DOHH2 (cell line): ENCODE results near the gene BHLHE40.

Experiments
- H3F3A ChIP-seq: fragments of 200-600 bp; sonication (generic), shearing (Covaris generic); 2 replicates; pipeline ENCODE4 v1.6.0; 2016; ENCODE audit warnings: antibody characterized with exemption, mild to moderate bottlenecking; ENCODE audit not compliant: control insufficient read depth, insufficient read depth
- H3K27ac ChIP-seq: fragments of 200-600 bp; sonication (generic); 2 replicates; pipeline ENCODE4 v1.5.1; 2014; ENCODE audit warnings: low read depth, mild to moderate bottlenecking, low read length, moderate library complexity
- H3K27me3 ChIP-seq: fragments of 200-600 bp; sonication (generic); 2 replicates; pipeline ENCODE4 v1.6.1; 2014; ENCODE audit warnings: mild to moderate bottlenecking, low read length, mixed read lengths; ENCODE audit not compliant: control insufficient read depth
- H3K36me3 ChIP-seq: fragments of 200-600 bp; sonication (generic); 2 replicates; pipeline ENCODE4 v1.6.1; 2014; ENCODE audit warnings: mild to moderate bottlenecking, low read length, moderate library complexity, mixed read lengths; ENCODE audit not compliant: control insufficient read depth
- H3K4me1 ChIP-seq: fragments of 200-600 bp; sonication (generic); 2 replicates; pipeline ENCODE4 v1.6.1; 2014; ENCODE audit warnings: mild to moderate bottlenecking, low read length, mixed read lengths; ENCODE audit not compliant: control insufficient read depth
- H3K4me2 ChIP-seq: fragments of 200-600 bp; sonication (generic); 2 replicates; pipeline ENCODE4 v1.6.0; 2014; ENCODE audit warnings: mild to moderate bottlenecking, low read length, moderate library complexity
- H3K4me3 ChIP-seq: fragments of 200-600 bp; sonication (generic); 2 replicates; pipeline ENCODE4 v1.5.1; 2014; ENCODE audit warnings: mild to moderate bottlenecking, low read length, mixed read lengths
- H3K79me2 ChIP-seq: fragments of 200-600 bp; sonication (generic); 2 replicates; pipeline ENCODE4 v1.6.1; 2014; ENCODE audit warnings: mild to moderate bottlenecking, low read length, mixed read lengths; ENCODE audit not compliant: control insufficient read depth
- H3K9me2 ChIP-seq: fragments of 200-600 bp; sonication (generic); replicated peaks from 2 replicates; pipeline ENCODE4 v1.6.1; 2014; ENCODE audit warnings: mild to moderate bottlenecking, low read length, mixed read lengths; ENCODE audit not compliant: control insufficient read depth
- H3K9me3 ChIP-seq: fragments of 200-600 bp; sonication (generic); 2 replicates; pipeline ENCODE4 v1.6.1; 2014; ENCODE audit warnings: antibody characterized with exemption, low read length, mixed read lengths; ENCODE audit not compliant: control insufficient read depth, insufficient read depth
- H4K20me1 ChIP-seq: fragments of 200-600 bp; sonication (generic); 2 replicates; pipeline ENCODE4 v1.6.0; 2014; ENCODE audit warnings: low read depth, mild to moderate bottlenecking, antibody characterized with exemption, low read length, moderate library complexity; ENCODE audit not compliant: control insufficient read depth, insufficient read depth
- EZH2phosphoT487 ChIP-seq: fragments of 200-600 bp; sonication (generic); IDR thresholded peaks from 2 replicates; pipeline ENCODE4 v1.6.1; 2017; ENCODE audit warnings: borderline replicate concordance, mild to moderate bottlenecking, antibody characterized with exemption, low read length, moderate library complexity, mixed read lengths
- TF ChIP-seq, protein P1 (sequence below): fragments of 200-600 bp; sonication (generic); IDR thresholded peaks from one replicate; pipeline ENCODE4 v1.5.1; 2014; ENCODE audit warnings: antibody characterized with exemption, mild to moderate bottlenecking, low read depth, low read length; ENCODE audit not compliant: poor library complexity, severe bottlenecking

Gene BHLHE40

DNA sequence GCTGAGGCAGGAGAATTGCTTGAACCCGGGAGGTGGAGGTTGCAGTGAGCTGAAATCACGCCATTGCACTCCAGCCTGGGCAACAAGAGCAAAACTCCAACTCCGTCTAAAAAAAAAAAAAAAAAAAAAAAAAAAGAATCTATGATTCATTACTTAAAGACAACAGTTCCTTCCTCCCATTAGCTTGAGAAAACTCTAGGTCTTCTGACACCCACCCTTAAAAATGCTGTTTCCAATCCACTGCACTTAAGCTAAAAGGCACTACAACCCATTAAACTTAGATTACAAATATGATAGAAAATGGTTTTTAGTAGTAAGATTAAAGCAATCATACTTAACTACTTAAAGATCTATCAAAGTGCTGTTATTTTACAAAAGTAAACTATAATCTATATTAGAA lies 40.0 kb upstream of the BHLHE40 start:
- Histone ChIP-seq H3K27ac (no peak overlapping the region), H3K9me2 (no peaks in the 10 kb centered on the region), H3K4me3 (no peak overlapping the region), H4K20me1 (no peaks in the 10 kb centered on the region), H3K9me3 (no peaks in the 10 kb centered on the region), H3K27me3 (peaks cover 3% of the 10 kb centered on the region; the same call in 1 of the 2 replicates), H3F3A (no peaks in the 10 kb centered on the region), H3K4me1 (no peaks in the 10 kb centered on the region), H3K4me2 (no peak overlapping the region), H3K79me2 (no peaks in the 10 kb centered on the region), H3K36me3 (no peaks in the 10 kb centered on the region)
- TF ChIP-seq, protein P1, sequence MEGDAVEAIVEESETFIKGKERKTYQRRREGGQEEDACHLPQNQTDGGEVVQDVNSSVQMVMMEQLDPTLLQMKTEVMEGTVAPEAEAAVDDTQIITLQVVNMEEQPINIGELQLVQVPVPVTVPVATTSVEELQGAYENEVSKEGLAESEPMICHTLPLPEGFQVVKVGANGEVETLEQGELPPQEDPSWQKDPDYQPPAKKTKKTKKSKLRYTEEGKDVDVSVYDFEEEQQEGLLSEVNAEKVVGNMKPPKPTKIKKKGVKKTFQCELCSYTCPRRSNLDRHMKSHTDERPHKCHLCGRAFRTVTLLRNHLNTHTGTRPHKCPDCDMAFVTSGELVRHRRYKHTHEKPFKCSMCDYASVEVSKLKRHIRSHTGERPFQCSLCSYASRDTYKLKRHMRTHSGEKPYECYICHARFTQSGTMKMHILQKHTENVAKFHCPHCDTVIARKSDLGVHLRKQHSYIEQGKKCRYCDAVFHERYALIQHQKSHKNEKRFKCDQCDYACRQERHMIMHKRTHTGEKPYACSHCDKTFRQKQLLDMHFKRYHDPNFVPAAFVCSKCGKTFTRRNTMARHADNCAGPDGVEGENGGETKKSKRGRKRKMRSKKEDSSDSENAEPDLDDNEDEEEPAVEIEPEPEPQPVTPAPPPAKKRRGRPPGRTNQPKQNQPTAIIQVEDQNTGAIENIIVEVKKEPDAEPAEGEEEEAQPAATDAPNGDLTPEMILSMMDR: no peak
- TF ChIP-seq EZH2phosphoT487: no peak

DNA sequence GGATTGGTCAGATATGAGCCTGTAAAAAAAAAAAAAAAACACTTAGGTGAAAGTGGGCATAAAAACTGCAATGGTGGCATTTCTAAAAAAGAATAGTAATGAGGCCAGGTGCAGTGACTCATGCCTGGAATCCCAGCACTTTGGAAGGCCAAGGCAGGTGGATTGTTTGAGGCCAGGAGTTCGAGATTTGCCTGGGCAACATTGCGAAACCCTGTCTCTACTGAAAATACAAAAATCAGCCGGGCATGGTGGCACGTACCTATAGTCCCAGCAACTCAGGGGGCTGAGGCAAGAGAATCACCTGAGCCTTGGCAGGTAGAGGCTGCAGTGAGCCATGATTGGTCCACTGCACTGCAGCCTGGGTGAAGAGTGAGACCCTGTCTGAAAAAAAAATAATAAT lies 38.3 kb upstream of the BHLHE40 start:
- H3K4me3 ChIP-seq: no peak overlapping the region
- no peaks in the 10 kb centered on the region for H3K9me3 ChIP-seq
- no peaks in the 10 kb centered on the region for H3F3A ChIP-seq
- H3K4me1 ChIP-seq: no peaks in the 10 kb centered on the region
- TF ChIP-seq EZH2phosphoT487: no peak
- TF ChIP-seq, protein P1: no peak
- H3K27me3 ChIP-seq: peaks cover 3% of the 10 kb centered on the region; the same call in 1 of the 2 replicates
- no peaks in the 10 kb centered on the region for H3K36me3 ChIP-seq
- H3K79me2 ChIP-seq: no peaks in the 10 kb centered on the region
- no peak overlapping the region for H3K27ac ChIP-seq
- H4K20me1 ChIP-seq: no peaks in the 10 kb centered on the region
- no peak overlapping the region for H3K4me2 ChIP-seq
- H3K9me2 ChIP-seq: no peaks in the 10 kb centered on the region

DNA sequence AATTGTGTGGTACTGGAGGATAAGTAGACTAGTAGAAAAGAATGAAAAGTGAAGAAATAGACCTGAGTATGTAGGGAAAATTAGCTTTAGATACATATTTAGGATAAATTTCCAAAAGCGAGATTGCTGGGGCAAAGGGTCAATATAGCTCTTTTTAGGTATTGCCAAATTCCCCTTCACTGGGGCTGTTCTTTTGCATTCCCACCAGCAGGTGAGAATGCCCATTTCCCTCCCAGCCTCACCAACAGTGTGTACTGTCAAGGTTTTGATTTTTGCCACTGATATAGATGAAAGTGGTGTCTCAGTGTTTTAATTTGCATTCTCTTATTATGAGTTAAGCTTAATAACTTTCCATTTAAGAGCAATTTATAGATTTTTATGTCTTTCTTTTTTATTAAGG lies 35.7 kb upstream of the BHLHE40 start:
- no peak overlapping the region for H3K27ac ChIP-seq
- H3K36me3 ChIP-seq: no peaks in the 10 kb centered on the region
- no peak overlapping the region for H3K4me3 ChIP-seq

More for the DNA sequence above, 35.7 kb upstream of the BHLHE40 start:
- no peaks in the 10 kb centered on the region for H3K9me3 ChIP-seq
- H4K20me1 ChIP-seq: no peaks in the 10 kb centered on the region
- no peaks in the 10 kb centered on the region for H3K79me2 ChIP-seq
- no peaks in the 10 kb centered on the region for H3F3A ChIP-seq
- TF ChIP-seq, protein P1: no peak
- no peak for TF ChIP-seq EZH2phosphoT487
- H3K9me2 ChIP-seq: no peaks in the 10 kb centered on the region
- no peak overlapping the region for H3K4me2 ChIP-seq
- no peaks in the 10 kb centered on the region for H3K27me3 ChIP-seq
- H3K4me1 ChIP-seq: no peaks in the 10 kb centered on the region
